Right lobe of liver (tissue), 4 donors: ENCODE data around the gene PGK1.
"Not testable (repeated sequence)": the region's sequence is repeated elsewhere in the genome, so short reads cannot be mapped to it uniquely, and the experiment has no call there.

Experiments used
- POLR2A ChIP-seq: fragments of 450-650 bp; IDR thresholded peaks from one replicate; pipeline ENCODE4 v1.6.1; 2017; ENCODE audit warnings: antibody characterized with exemption, mild to moderate bottlenecking
- TF ChIP-seq, protein P1 (sequence below), 4 donors: fragments of 200-600 bp in 3 of 4; fragments of 450-650 bp in 1 of 4; IDR thresholded peaks; one replicate each; pipeline versions ENCODE4 v1.5.1 to v1.8.0; 2016 to 2022; ENCODE audit warnings: antibody characterized with exemption in 4 of 4, mild to moderate bottlenecking in 2 of 4
- donor health status: DM: no; HTN: no; CAD: no.
- donor health status: DM: no; HTN: no; CAD: no.
- donor health status: DM: no; HTN: yes; CAD: no.

DNA sequence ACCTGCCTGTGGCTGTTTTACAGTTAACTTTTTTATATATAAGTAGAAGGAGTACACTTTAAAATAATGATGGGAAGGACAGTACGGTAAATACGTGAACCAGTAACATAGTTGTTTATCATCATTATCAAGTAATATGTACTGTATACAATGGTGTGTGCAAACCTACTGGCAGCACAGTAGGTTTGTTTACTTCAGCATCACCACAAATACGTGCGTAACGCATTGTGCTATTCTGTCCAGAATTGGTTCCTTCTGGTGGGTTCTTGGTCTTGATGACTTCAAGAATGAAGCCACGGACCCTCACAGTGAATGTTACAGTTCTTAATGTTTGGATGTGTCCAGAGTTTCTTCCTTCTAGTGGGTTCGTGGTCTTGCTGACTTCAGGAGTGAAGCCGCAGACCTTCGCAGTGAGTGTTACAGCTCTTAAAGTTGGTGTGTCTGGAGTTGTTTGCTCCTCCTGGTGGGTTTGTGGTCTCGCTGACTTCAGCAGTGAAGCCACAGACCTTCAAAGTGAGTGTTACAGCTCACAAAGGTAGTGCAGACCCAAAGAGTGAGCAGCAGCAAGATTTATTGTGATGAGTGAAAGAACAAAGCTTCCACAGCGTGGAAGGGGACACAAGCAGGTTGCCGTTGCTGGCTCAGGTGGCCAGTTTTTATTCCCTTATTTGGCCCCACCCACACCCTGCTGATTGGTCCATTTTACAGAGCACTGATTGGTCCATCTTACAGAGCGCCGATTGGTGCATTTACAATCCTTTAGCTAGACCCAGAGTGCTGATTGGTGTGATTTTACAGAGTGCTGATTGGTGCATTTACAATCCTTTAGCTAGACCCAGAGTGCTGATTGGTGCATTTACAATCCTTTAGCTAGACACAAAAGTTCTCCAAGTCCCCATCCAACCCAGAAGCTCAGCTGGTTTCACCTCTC, 30.6 kb upstream of the PGK1 start:
- TF ChIP-seq, protein P1, sequence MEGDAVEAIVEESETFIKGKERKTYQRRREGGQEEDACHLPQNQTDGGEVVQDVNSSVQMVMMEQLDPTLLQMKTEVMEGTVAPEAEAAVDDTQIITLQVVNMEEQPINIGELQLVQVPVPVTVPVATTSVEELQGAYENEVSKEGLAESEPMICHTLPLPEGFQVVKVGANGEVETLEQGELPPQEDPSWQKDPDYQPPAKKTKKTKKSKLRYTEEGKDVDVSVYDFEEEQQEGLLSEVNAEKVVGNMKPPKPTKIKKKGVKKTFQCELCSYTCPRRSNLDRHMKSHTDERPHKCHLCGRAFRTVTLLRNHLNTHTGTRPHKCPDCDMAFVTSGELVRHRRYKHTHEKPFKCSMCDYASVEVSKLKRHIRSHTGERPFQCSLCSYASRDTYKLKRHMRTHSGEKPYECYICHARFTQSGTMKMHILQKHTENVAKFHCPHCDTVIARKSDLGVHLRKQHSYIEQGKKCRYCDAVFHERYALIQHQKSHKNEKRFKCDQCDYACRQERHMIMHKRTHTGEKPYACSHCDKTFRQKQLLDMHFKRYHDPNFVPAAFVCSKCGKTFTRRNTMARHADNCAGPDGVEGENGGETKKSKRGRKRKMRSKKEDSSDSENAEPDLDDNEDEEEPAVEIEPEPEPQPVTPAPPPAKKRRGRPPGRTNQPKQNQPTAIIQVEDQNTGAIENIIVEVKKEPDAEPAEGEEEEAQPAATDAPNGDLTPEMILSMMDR (IDR thresholded peaks at IDR 0.05) = not testable (repeated sequence)
- TF ChIP-seq POLR2A = not testable (repeated sequence)
